ENCODE measurements around the gene RAB8B. TPM values are rescaled to one million over a fixed set of nuclear protein-coding genes. Genes with fewer than 3 reads are reported as not detected.
A peak's percentile ranks its signal among the peaks of the same experiment; 100 is the strongest.
"Not testable (repeated sequence)": the region's sequence is repeated elsewhere in the genome, so short reads cannot be mapped to it uniquely, and the experiment has no call there.

The RAB8B gene
- total and polyA plus RNA-seq, 5 experiments from 2014 or later: 35.1 to 79.6 (median 40.7) TPM

DNA sequence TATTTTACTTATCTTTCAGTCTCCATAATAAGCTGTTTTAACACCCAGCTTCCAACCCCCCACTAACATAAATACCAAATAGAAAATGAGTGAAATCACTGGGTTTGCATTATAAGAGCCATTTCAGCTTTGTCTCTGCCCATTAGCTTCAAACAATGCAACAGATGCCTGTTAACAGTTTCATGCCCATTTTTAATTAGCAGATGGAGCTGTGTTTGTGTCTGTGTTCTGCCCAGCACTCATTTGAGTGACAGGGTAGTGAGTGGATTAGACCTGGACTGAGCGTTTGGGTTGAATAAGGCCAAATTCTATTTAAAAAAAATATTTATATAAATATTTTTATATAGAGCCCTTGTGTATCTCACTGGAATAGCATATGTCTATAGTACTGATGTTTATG is 7.4 kb downstream of the RAB8B start:
- no peak for ATAC-seq
- no peaks in the 10 kb centered on the region for H3K27me3 Mint-ChIP-seq
- no peak for DNase-seq

DNA sequence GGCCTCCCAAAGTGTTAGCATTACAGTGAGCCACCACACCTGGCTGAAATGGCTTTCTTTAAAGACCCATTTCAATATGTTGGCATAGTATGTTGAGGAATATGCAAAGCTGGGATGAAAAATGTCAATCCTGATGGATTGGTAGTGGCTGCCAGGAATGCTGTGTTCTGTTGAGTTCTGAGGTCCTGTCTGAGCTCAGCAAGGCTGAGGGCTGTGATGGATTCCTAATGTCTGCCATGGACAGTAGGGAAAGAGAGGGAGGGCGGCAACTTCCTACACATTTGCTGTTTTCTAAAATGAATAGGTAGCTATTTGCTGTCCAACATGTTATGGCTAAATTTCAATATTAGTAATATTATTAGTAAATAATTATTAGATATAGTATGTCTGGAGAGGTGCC is 8.2 kb downstream of the RAB8B start:
- H3K27me3 Mint-ChIP-seq: no peaks in the 10 kb centered on the region
- peaks cover 0 to 17% (median 14%) of the 10 kb centered on the region in 3 donors for H3K36me3 Mint-ChIP-seq
- ATAC-seq (no peak), DNase-seq (no peak)
- POLR2A ChIA-PET: interaction anchor here (0.7 to 1.6 kb wide), 2 partner anchors 8 to 85 kb away, joined by 3 to 5 read pairs; no protein-coding TSS in a partner anchor
- H3K27ac Mint-ChIP-seq: peak overlapping the region in 9 of 10 donors; percentile 61 to 92 (median 86)
- peaks cover 46 to 96% (median 88%) of the 10 kb centered on the region in 4 donors for H3K4me1 Mint-ChIP-seq
- H3K9me3 Mint-ChIP-seq: no peaks in the 10 kb centered on the region
- peak overlapping the region in 8 of 10 donors; percentile 34 to 74 (median 55) for H3K4me3 Mint-ChIP-seq

More for the DNA sequence above, 7.4 kb downstream of the RAB8B start:
- Mint-ChIP-seq H3K36me3 (peaks cover 0 to 17% (median 10%) of the 10 kb centered on the region in 3 donors), H3K4me1 (peaks cover 46 to 97% (median 90%) of the 10 kb centered on the region in 4 donors), H3K4me3 (peak overlapping the region in 8 of 10 donors; percentile 4 to 84 (median 40)), H3K27ac (peak overlapping the region in 9 of 10 donors; percentile 57 to 98 (median 92)), H3K9me3 (no peaks in the 10 kb centered on the region)
- POLR2A ChIA-PET: interaction anchor here (0.7 to 7.3 kb wide), 5 partner anchors 9 to 81 kb away, joined by 3 to 50 read pairs (median 5); partner anchors contain the start of gene APH1B

DNA sequence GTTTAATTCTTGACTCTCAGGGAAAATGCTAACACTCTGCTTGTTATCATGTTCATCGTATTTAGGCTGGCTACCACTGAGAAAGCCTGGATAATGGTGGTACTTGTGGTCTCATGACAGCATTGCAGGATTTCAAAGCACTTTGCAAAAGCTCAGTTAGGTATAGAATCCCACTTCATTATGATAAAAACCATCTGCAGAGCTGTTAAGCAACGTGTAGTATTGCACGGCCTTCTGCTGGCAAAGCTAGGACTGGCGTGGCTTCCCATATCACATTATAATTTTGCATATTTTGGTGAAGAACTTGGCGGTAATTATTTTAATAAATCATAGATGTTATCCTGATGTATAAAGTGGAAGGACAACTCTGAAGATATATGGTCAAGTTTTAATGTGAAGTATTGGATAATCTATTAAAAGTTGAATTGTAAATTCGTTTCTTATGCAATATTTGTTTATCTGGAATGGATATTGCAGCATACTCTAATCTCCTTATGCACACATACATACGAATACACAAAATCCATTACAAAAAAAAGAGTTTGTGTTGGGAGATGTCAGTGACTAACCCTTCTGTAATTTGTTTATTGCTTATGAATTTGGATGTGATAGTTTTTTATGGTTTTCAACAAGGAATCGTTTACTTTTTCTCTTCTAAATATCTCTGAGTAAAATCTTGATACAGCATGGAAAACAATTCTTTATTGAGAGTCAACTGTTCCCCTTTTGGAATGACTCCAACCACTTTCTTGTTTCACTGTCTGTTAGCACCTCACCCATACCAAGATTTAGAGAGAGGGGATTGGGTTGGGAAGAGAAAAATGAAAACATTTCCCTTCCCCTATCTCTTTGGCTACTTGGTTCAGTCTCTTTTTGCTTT is 9.2 kb downstream of the RAB8B start:
- H3K36me3 Mint-ChIP-seq: peaks cover 0 to 17% (median 14%) of the 10 kb centered on the region in 3 donors
- H3K27me3 Mint-ChIP-seq: no peaks in the 10 kb centered on the region
- POLR2A ChIA-PET: interaction anchor here (0.5 kb wide), 1 partner anchor 39 kb away, joined by 4 read pairs; no protein-coding TSS in a partner anchor
- H3K27ac Mint-ChIP-seq: peak overlapping the region in 8 of 10 donors; percentile 56 to 91 (median 67)
- DNase-seq (no peak), ATAC-seq (no peak)
- H3K4me1 Mint-ChIP-seq: peaks cover 51 to 97% (median 89%) of the 10 kb centered on the region in 4 donors
- H3K9me3 Mint-ChIP-seq: no peaks in the 10 kb centered on the region
- H3K4me3 Mint-ChIP-seq: peak overlapping the region in 8 of 10 donors; percentile 2 to 54 (median 28)

DNA sequence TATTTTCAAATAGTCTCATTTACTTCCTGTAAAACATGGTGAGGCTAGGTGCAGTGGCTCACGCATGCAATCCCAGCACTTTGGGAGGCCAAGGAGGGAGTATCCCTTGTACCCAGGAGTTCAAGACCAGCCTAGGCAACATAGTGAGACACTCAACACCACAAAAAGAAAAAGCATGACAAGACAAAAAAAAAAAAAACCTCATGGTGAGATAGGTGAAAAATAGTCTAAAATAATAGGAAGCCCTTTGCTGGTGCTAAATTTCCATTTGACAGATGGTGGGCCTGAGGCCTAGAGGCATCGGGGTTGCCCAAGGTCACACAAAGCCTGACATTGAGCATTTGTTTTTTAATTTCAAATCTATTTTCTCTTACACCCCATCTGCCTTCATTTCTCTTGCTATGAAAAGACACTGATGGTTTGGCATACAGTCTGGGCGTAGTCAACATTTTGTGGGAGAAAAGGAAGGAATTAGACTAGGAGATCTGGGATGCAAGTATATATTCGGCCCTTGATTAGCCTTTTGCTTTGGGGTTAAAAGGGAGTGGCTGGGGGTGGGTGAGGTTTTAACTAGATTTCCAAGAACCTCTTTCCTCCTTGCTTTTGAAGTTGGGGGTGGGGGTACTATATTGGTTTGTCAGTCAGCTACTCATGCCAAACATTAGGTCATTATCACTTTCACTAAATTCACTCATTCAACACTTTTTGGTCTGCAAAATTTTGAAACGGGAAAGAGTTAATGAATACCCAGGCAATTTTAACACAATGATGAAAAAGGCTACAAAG is 11.3 kb downstream of the RAB8B start:
- Mint-ChIP-seq H3K9me3 (no peaks in the 10 kb centered on the region), H3K27me3 (no peaks in the 10 kb centered on the region), H3K4me1 (peaks cover 44 to 95% (median 85%) of the 10 kb centered on the region in 4 donors), H3K27ac (peak overlapping the region; percentile 39 to 86 (median 68)), H3K36me3 (peaks cover 0 to 18% (median 14%) of the 10 kb centered on the region in 3 donors), H3K4me3 (peak overlapping the region; percentile 12 to 73 (median 59))
- POLR2A ChIA-PET: interaction anchor here (1.0 kb wide), 1 partner anchor 9 kb away, joined by 3 read pairs; no protein-coding TSS in a partner anchor
- ATAC-seq (no peak), DNase-seq (no peak)

DNA sequence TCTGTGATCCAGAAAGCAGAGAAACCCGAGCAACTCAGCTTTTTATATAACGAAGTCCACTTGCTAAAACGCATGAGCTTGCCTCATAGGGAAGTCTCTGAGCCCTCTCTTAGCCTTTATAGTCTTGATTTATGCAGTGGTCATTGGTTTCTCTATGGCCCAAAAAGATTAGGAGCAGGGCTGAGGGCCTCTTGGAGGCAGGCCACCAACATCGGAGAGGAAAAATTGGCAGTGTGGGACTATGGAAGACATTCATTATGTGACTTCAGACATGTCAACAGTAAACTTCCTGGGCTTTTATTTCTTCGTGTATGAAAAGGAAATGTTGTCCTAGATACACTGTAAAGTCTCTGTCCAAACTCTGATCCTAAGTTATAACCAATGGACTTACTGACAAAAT is 13.5 kb downstream of the RAB8B start:
- H3K27ac Mint-ChIP-seq: peak overlapping the region in 8 of 10 donors; percentile 27 to 67 (median 46)
- no peaks in the 10 kb centered on the region for H3K27me3 Mint-ChIP-seq
- peak overlapping the region in 9 of 10 donors; percentile 19 to 62 (median 40) for H3K4me3 Mint-ChIP-seq
- H3K9me3 Mint-ChIP-seq: no peaks in the 10 kb centered on the region
- DNase-seq: no peak
- H3K4me1 Mint-ChIP-seq: peaks cover 46 to 94% (median 88%) of the 10 kb centered on the region in 4 donors
- POLR2A ChIA-PET: interaction anchor here (0.6 to 2.4 kb wide), 3 partner anchors 9 to 101 kb away, joined by 3 to 10 read pairs (median 9); no protein-coding TSS in a partner anchor
- no peak for ATAC-seq
- H3K36me3 Mint-ChIP-seq: peaks cover 0 to 28% (median 16%) of the 10 kb centered on the region in 3 donors

DNA sequence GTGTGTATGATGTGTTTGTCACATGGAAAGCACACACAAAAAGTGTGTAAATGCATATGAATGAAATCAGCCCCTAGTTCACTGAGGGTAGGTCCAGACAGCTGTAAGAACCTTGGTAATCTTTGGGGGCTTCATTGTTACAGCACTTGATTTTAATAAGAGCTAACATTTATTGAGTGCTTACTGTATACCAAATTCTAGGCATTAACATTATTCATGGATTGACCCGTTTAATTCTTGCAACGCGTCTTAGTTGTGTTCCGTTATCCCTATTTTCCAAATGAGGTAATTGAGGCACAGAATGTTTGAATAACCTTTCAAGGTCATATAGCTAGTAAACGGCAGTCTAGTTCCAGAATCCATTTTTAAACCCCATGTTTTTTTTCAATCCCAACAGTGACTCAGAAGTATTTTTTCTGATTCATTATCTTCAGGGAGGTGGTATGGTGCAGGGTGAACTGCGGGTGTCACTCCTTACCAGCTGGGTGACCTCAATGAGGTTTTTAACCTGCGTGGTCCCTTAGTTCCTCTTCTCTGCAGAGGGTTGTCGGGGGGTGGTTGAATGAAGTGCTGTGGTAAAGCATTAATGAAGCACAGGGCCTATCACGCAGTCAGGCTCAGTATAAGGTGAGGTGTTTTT is 14.2 kb downstream of the RAB8B start:
- H3K9me3 Mint-ChIP-seq: no peaks in the 10 kb centered on the region
- peaks cover 0 to 32% (median 17%) of the 10 kb centered on the region in 3 donors for H3K36me3 Mint-ChIP-seq
- POLR2A ChIA-PET: interaction anchor here (0.6 to 2.4 kb wide), 3 partner anchors 10 to 100 kb away, joined by 3 to 10 read pairs (median 9); no protein-coding TSS in a partner anchor
- H3K4me3 Mint-ChIP-seq: peak overlapping the region in 9 of 10 donors; percentile 20 to 68 (median 50)
- peak; percentile 89 to 97 for ATAC-seq
- peak in 9 of 10 donors; percentile 15 to 67 (median 56) for DNase-seq
- peak overlapping the region; percentile 21 to 91 (median 58) for H3K27ac Mint-ChIP-seq
- H3K27me3 Mint-ChIP-seq: no peaks in the 10 kb centered on the region
- peaks cover 52 to 94% (median 88%) of the 10 kb centered on the region in 4 donors for H3K4me1 Mint-ChIP-seq

DNA sequence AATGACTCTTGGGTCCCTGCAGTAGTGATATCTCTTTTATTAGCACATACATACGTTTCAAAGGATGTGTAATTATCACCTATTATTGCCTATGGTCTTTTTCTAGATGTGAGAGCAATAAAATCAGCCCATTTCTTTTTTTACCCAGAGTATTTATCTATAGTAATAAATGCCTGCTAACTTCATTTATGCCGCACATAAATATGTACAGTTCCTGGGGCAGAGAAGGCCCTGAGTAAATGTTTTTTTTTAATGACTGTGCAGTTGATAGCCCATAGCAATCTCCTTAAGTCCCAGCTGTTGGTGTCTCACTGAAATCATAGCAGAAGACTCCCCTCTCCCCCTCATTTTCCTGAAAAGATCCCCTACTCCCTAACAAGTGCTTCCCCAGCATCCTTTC is 16.7 kb downstream of the RAB8B start:
- ATAC-seq (no peak), DNase-seq (no peak)
- peak overlapping the region in 3 of 10 donors; percentile 10 to 27 (median 15) for H3K4me3 Mint-ChIP-seq
- peaks cover 0 to 27% (median 12%) of the 10 kb centered on the region in 3 donors for H3K36me3 Mint-ChIP-seq
- H3K4me1 Mint-ChIP-seq: peaks cover 50 to 92% (median 82%) of the 10 kb centered on the region in 4 donors
- no peaks in the 10 kb centered on the region for H3K27me3 Mint-ChIP-seq
- POLR2A ChIA-PET: interaction anchor here (1.2 kb wide), 1 partner anchor 9 kb away, joined by 5 read pairs; no protein-coding TSS in a partner anchor
- no peaks in the 10 kb centered on the region for H3K9me3 Mint-ChIP-seq
- H3K27ac Mint-ChIP-seq: peak overlapping the region in 5 of 10 donors; percentile 1 to 79 (median 16)

DNA sequence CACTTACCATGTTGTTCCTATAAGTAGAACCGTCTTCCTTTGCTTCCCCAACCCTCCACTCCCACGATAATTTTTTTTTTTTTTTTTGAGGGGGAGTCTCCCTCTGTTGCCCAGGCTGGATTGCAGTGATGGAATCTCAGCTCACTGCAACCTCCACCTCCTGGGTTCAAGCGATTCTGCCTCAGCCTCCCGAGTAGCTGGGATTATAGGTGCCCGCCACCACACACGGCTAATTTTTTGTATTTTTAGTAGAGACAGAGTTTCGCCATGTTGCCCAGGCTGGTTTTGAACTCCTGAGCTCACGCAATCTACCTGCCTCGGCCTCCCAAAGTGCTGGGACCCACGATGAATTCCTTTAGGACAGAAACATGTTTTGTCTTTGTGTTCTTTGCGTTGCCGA is 19.4 kb downstream of the RAB8B start:
- H3K4me1 Mint-ChIP-seq: peaks cover 50 to 94% (median 86%) of the 10 kb centered on the region in 4 donors
- DNase-seq, H3K27me3 Mint-ChIP-seq, ATAC-seq, H3K9me3 Mint-ChIP-seq, POLR2A ChIA-PET: not testable (repeated sequence)
- H3K36me3 Mint-ChIP-seq: peaks cover 0 to 26% (median 2%) of the 10 kb centered on the region in 3 donors
- H3K4me3 Mint-ChIP-seq: peak overlapping the region in 5 of 10 donors; percentile 1 to 35 (median 27)
- peak overlapping the region in 7 of 10 donors; percentile 9 to 81 (median 63) for H3K27ac Mint-ChIP-seq

DNA sequence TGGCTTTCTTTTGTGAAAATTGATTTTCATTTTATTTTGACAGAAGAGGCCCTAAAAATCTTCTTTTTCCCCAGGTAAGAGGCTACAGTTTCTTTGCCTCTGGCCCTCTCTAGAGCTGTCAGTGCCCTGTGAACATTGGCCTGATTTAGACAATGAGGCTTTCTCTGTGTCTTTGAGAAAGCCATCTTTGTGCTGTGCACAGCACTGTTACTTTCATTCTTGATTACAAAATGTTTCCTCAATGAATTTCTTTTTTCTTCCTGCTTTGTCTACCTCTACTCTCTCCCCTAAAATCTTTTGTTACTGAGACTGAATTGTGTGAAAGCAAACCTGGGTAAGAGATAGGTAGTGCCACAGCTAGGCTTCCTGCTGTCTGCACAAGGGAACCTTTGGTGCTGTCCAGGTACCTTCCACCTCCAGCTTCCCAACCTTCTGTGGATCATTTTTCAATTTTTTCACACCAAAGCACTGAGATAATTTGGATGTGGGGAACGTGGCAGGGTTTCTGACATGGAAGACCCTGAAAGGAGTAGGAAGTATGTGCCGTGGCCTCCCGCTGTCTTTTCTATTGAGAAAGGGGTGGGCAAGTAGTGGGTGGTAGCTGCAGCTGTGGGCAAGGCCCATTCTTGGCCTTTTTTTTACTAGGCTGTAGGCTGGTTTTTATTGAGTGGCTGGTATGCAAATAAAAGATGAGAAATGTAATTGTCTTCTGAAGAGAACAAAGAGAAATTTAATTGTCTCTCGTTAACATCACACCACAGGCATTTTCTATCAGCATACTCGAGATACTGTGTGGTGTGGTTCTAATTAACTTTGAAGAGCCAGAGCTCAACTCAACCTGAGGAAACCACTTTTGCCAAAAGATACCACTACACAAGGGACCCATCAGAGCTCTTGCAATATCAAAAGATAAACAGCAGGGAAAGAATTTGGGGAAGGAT is 21.0 kb downstream of the RAB8B start:
- H3K4me3 Mint-ChIP-seq: peak overlapping the region; percentile 46 to 79 (median 72)
- H3K27me3 Mint-ChIP-seq: no peaks in the 10 kb centered on the region
- no peak for DNase-seq
- POLR2A ChIA-PET: interaction anchor here (0.6 to 2.6 kb wide), 6 partner anchors 16 to 67 kb away, joined by 3 to 12 read pairs (median 7); partner anchors contain the start of genes APH1B and RPS27L
- H3K4me1 Mint-ChIP-seq: peaks cover 50 to 94% (median 85%) of the 10 kb centered on the region in 4 donors
- H3K9me3 Mint-ChIP-seq: no peaks in the 10 kb centered on the region
- peak; percentile 60 to 76 for ATAC-seq
- peaks cover 0 to 30% (median 3%) of the 10 kb centered on the region in 3 donors for H3K36me3 Mint-ChIP-seq
- peak overlapping the region; percentile 36 to 91 (median 84) for H3K27ac Mint-ChIP-seq

DNA sequence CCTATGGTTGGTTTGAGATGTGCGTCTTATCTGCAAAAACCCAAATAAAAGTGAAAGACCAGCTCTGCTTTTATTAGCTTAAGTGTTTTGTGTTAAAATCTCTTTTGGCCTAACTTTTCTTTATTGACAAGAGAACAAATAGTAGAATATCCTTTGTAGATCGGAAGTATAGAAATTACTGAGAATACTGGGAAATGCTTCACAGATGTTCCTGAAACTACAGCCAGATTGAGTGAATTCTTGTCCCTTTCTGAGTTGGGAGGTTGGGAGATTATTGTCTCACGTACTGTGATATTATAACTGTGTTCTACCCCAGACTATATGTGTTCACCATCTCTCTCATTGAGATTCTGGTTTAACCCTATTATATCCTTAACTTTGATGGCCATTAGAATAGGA is 21.7 kb downstream of the RAB8B start:
- peak overlapping the region in 9 of 10 donors; percentile 17 to 79 (median 73) for H3K4me3 Mint-ChIP-seq
- POLR2A ChIA-PET: interaction anchor here (0.6 to 2.6 kb wide), 4 partner anchors 17 to 20 kb away, joined by 3 to 12 read pairs (median 8); no protein-coding TSS in a partner anchor

More for the DNA sequence above, 21.7 kb downstream of the RAB8B start:
- peaks cover 0 to 34% (median 4%) of the 10 kb centered on the region in 3 donors for H3K36me3 Mint-ChIP-seq
- peaks cover 50 to 89% (median 80%) of the 10 kb centered on the region in 4 donors for H3K4me1 Mint-ChIP-seq
- peak overlapping the region in 8 of 10 donors; percentile 1 to 91 (median 79) for H3K27ac Mint-ChIP-seq
- no peaks in the 10 kb centered on the region for H3K9me3 Mint-ChIP-seq
- H3K27me3 Mint-ChIP-seq: no peaks in the 10 kb centered on the region
- no peak for DNase-seq
- no peak for ATAC-seq
